Urinary bladder (tissue), 4 donors: Measurements from ENCODE around the gene TMEM139. TPM values are rescaled to one million over a fixed set of nuclear protein-coding genes. Genes with fewer than 3 reads are reported as not detected.

ENCODE experiments used
- DNase-seq: peaks from one replicate; pipeline ENCODE4 v3.0.0-alpha.2; 2015; ENCODE audit errors: extremely low spot score
- H3K27ac ChIP-seq: one replicate; pipeline ENCODE4 v1.5.1; 2013; ENCODE audit warnings: low read depth, mild to moderate bottlenecking, moderate library complexity
- H3K36me3 ChIP-seq: one replicate; pipeline ENCODE4 v1.6.1; 2013; ENCODE audit warnings: mild to moderate bottlenecking, moderate library complexity; ENCODE audit not compliant: insufficient read depth
- H3K4me1 ChIP-seq: one replicate; pipeline ENCODE4 v1.6.1; 2013; ENCODE audit warnings: mild to moderate bottlenecking, moderate library complexity; ENCODE audit not compliant: insufficient read depth
- H3K4me3 ChIP-seq: one replicate; pipeline ENCODE4 v1.5.1; 2013; ENCODE audit warnings: low read depth, low read length
- WGBS: extraction: QIAGEN DNeasy Blood & Tissue Kit; methylation state at CpG from one replicate; pipeline ENCODE4 v1.1.7; 2013; 5-methylcytosine and 5-hydroxymethylcytosine counted together
- polyA plus RNA-seq: library from polyadenylated mRNA; stranded (reverse); fragments of 200-250 nt; gene quantifications from one replicate; pipeline ENCODE4 v1.2.3, GENCODE V29; 2013
- total RNA-seq: library from RNA; depleted of rRNA; stranded (reverse); fragments of >200 nt; gene quantifications from one replicate; pipeline ENCODE4 v1.2.3, GENCODE V29; 2014
- donor health status: healthy with polysubstance abuse.
- donor health status: healthy.

Gene TMEM139
- total and polyA plus RNA-seq, 2 donors = 1.2 to 2.1 TPM

DNA sequence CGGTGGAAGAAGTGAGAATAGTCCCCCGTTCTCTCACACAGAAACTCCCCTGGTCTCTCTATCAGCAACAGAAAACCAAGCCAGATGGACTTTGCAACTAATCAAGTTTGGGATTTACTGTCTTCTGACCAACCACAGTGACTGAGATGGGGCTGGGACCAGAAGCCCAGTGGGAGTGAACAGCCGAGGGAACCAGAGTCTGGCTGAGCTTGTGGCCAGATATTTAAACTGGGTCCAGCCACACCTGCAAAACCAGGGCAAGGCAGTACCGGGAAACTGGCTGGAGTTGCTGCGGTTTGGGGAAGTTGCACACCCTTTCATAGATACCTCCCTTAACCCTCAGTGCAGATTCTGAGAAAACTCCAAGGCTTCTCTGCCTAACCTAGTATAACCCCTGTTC is 15.5 kb upstream of the TMEM139 start:
- H3K4me1 ChIP-seq = no peaks in the 10 kb centered on the region
- WGBS = 82% methylated on average over 5 of the region's 5 CpGs
- H3K36me3 ChIP-seq = peaks cover 2% of the 10 kb centered on the region
- H3K27ac ChIP-seq = no peak overlapping the region
- H3K4me3 ChIP-seq = no peak overlapping the region
- no peak for DNase-seq

DNA sequence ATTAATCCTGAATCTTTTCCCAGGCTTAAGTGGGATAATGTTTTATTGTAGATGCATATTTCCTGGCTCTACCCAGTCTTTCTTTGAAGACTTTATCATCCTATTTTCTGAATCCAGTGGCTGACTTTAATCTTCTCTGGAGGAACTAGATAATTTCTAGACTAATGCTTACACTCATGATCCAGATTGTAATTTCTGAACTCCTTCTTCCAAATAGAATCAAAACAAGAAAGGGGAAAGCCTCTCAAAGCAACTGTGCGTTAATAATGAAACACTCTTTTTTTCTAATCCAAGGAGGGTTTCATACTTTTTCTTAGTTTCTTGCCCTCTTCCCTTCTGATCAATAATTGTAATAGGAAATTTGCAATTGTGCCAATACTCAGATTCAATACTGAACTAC is 13.5 kb upstream of the TMEM139 start:
- H3K4me1 ChIP-seq = no peaks in the 10 kb centered on the region
- no peak overlapping the region for H3K27ac ChIP-seq
- WGBS = 83% methylated on average over 1 of the region's 1 CpG
- H3K36me3 ChIP-seq = peaks cover 2% of the 10 kb centered on the region
- DNase-seq = no peak
- H3K4me3 ChIP-seq = no peak overlapping the region

DNA sequence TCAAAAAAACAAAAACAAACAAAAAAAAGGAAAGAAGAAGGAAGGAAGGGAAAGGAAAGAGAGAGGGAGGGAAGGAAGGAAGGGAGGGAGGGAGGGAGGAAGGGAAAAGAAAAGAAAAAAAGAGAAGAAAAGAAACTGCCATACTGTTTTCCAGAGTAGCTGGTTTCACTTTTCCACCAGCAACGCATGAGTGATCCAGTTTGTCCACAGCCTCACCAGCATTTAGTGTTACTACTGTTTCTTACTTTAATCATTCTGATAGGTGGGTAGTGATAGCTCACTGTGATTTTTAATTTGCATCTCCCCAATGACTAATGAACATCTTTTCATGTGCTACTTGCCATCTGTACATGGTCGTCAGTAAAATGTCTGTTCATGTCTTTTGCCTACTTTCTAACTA is 11.9 kb upstream of the TMEM139 start:
- Histone ChIP-seq H3K27ac (no peak overlapping the region), H3K4me3 (no peak overlapping the region), H3K4me1 (no peaks in the 10 kb centered on the region), H3K36me3 (peaks cover 1% of the 10 kb centered on the region)
- WGBS = 93% methylated on average over 2 of the region's 2 CpGs
- DNase-seq = no peak

DNA sequence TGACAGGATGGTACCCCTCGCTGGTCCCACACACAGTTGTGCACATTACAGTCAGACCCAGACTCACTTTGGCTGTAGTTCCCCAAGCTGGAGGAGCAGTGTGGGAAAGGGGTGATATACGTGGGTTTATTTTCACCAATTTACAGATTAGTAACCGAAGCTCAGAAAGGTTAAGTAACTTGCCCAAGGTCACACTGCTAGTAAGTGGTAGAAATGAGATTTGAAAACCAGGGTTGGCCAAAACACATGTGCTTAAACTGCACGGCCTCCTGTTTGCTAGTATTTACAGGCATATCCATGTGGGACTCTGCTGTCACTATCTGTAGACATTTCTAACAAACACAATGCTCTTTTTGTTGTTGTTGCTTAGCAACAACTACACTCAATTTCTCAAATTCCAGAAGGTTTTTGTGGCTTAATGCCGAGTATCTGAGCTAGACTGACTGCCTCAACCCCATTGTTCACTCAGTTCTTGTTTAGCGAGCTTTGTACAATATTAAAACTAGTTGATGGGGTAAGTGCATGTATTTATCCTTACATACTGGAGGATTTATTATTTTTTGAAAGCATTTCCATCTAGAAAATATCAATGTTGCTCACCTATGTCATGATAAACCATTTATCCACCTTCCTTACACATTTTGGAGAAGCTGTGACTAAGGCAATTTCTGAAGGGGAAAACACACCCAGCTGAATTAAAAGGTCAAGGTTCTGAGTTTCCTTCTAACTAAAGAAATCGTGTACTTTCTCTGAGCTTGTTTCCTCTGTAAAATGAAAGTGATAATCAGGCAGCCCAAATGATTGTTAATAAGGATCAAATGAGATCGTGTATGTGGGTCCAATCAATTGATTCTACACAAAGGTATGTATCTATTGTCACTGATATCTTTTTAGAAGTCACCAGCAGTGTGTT is 5.3 kb upstream of the TMEM139 start:
- H3K4me1 ChIP-seq = no peaks in the 10 kb centered on the region
- peak overlapping the region; percentile 19 for H3K27ac ChIP-seq
- whole genome bisulfite sequencing = 43% methylated on average over 8 of the region's 8 CpGs
- peak; percentile 77 for DNase-seq
- H3K36me3 ChIP-seq = no peaks in the 10 kb centered on the region
- no peak overlapping the region for H3K4me3 ChIP-seq

DNA sequence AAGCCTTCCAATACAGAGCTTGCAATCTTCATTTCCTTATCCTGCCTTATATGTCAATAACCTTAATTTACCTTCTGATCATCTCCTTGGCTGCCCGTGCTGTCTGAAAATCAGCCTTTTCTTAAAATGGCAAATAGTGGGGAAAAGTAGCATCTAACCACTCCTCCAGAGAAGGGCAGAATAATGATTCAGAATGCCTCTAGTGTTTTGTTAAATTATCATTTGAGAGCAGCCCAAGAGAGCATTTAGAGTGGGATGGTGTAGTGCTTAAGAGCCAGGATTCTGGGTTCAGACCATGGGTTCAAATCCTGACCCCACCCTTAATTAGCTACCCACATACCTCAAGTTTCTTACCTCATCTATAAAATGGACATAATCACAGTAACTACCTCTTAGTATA is 4.6 kb upstream of the TMEM139 start:
- no peaks in the 10 kb centered on the region for H3K36me3 ChIP-seq
- H3K4me3 ChIP-seq = no peak overlapping the region
- WGBS = 56% methylated on average over 1 of the region's 1 CpG
- H3K4me1 ChIP-seq = no peaks in the 10 kb centered on the region
- no peak for DNase-seq
- no peak overlapping the region for H3K27ac ChIP-seq

DNA sequence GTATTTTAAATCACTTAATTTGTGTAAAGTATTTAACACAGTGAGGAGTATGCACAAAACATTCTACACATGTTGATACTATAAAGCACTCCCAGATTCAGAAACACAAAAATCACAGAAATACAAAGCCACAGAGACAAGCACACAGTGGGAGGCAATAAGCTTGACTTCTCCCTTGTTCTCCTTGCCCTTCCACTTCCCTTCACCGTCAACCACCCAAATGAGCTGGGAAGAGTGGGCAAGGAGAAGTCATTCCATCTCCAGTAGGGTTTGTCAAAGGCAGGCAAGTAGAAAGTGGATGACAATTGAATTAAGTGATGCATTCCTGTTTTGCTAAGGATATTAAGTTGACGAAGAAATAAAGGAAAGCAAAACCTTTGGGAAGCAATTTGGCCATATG is 4.2 kb upstream of the TMEM139 start:
- Histone ChIP-seq H3K27ac (no peak overlapping the region), H3K36me3 (no peaks in the 10 kb centered on the region), H3K4me1 (no peaks in the 10 kb centered on the region), H3K4me3 (no peak overlapping the region)
- WGBS = 82% methylated on average over 2 of the region's 2 CpGs
- DNase-seq = no peak

DNA sequence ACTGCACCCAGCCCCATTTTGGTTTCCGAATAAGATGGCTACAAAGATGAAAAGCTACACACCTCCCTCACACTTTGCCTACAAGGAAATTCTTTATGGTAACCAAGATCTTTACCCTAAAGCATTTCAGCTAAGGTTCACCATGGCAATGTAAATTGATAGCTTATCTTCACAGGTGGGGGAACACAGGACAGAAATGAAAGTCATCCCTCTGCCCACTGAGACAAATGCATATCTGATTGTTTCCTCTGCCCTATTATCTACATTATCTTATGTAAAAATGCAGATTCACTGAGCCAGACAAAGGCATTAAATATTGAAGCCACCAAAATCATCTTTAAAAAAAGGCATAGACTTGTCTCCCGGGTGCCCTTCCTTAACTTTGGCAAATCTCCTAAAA is 3.2 kb upstream of the TMEM139 start:
- Histone ChIP-seq H3K27ac (no peak overlapping the region), H3K4me3 (no peak overlapping the region), H3K36me3 (no peaks in the 10 kb centered on the region), H3K4me1 (no peaks in the 10 kb centered on the region)
- WGBS = 92% methylated on average over 2 of the region's 2 CpGs
- DNase-seq = no peak

DNA sequence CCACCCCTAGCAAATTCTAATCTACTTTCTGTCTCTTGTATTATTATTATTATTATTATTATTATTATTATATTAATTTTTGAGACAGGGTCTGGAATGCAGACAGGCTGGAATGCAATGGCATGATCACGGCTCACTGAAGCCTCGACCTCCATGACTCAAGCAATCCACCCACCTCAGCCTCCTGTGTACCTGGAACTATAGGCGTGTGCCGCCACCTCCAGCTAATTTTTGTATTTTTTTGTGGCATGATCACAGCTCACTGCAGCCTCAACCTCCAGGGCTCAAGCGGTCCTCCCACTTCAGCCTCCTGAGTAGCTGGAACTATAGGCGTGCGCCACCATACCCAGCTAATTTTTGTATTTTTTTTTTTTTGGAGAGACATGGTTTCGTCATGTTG is 2.6 kb upstream of the TMEM139 start:
- no peaks in the 10 kb centered on the region for H3K36me3 ChIP-seq
- H3K27ac ChIP-seq = no peak overlapping the region
- no peak overlapping the region for H3K4me3 ChIP-seq
- WGBS = 96% methylated on average over 8 of the region's 8 CpGs
- no peak for DNase-seq
- no peaks in the 10 kb centered on the region for H3K4me1 ChIP-seq

DNA sequence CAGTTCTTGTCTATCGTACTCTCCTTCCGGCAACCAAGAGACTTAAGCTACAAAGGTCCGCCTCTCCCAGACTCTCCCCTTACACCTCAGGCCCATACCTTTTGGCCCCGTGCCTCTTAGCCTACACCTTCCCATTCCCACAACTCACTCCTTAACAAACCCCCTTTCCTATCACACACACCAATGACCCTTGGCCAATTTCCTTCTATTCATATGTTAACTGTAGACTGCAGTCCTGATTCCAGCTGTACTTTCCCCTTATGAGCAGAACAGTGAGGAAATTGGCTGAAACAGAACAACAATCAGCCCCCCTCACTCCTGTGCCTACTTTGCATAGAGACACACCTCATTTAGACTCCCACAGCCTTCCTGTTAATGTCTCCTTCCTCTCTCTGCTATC is 1.4 kb upstream of the TMEM139 start:
- no peak for DNase-seq
- no peaks in the 10 kb centered on the region for H3K36me3 ChIP-seq
- H3K4me1 ChIP-seq = peaks cover 1% of the 10 kb centered on the region
- WGBS = 82% methylated on average over 4 of the region's 4 CpGs
- no peak overlapping the region for H3K4me3 ChIP-seq
- no peak overlapping the region for H3K27ac ChIP-seq

DNA sequence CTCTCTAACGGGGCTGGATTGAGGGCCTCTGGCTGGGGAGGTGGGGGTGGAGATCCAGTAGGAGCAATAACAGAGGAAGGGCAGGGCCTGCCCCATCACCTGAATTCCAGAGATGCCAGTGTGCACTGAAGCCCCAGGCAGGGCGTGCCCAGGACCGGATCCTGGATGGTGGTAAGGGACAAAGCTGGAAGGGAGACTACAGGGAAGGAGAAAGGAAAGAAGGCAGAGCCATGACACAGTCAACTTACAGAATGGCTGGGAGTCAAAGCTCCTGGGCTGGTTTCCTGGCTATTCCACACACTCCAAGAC is 666 bp downstream of the TMEM139 start:
- H3K4me3 ChIP-seq = no peak overlapping the region
- H3K27ac ChIP-seq = no peak overlapping the region
- peaks cover 3% of the 10 kb centered on the region for H3K4me1 ChIP-seq
- no peak for DNase-seq
- 66% methylated on average over 3 of the region's 3 CpGs for WGBS
- H3K36me3 ChIP-seq = no peaks in the 10 kb centered on the region

DNA sequence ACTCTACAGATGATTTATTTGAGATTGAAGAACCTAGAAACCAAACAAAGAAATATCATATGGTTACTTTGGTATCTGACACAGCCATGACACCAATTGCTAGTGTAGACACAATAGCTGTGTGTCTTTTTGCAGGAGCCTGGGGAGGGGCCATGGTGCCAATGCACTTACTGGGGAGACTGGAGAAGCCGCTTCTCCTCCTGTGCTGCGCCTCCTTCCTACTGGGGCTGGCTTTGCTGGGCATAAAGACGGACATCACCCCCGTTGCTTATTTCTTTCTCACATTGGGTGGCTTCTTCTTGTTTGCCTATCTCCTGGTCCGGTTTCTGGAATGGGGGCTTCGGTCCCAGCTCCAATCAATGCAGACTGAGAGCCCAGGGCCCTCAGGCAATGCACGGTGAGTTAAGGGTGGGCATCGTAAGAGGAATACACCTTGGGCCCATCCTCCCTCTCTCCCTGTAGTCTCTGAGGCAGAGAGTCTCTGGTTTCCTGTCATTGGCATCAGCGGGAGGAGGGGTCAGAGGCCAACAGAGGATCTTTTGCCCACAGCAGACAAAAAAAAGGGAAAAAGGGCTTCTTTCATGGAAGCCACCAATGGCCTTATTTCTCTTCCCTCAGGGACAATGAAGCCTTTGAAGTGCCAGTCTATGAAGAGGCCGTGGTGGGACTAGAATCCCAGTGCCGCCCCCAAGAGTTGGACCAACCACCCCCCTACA is 1.2 kb downstream of the TMEM139 start:
- 92% methylated on average over 11 of the region's 11 CpGs for WGBS
- Histone ChIP-seq H3K36me3 (no peaks in the 10 kb centered on the region), H3K27ac (no peak overlapping the region), H3K4me1 (peaks cover 3% of the 10 kb centered on the region), H3K4me3 (no peak overlapping the region)
- DNase-seq = no peak

DNA sequence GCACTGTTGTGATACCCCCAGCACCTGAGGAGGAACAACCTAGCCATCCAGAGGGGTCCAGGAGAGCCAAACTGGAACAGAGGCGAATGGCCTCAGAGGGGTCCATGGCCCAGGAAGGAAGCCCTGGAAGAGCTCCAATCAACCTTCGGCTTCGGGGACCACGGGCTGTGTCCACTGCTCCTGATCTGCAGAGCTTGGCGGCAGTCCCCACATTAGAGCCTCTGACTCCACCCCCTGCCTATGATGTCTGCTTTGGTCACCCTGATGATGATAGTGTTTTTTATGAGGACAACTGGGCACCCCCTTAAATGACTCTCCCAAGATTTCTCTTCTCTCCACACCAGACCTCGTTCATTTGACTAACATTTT is 1.7 kb downstream of the TMEM139 start:
- WGBS = 90% methylated on average over 6 of the region's 6 CpGs
- Histone ChIP-seq H3K27ac (no peak overlapping the region), H3K4me1 (peaks cover 3% of the 10 kb centered on the region), H3K36me3 (no peaks in the 10 kb centered on the region), H3K4me3 (no peak overlapping the region)
- DNase-seq = no peak

DNA sequence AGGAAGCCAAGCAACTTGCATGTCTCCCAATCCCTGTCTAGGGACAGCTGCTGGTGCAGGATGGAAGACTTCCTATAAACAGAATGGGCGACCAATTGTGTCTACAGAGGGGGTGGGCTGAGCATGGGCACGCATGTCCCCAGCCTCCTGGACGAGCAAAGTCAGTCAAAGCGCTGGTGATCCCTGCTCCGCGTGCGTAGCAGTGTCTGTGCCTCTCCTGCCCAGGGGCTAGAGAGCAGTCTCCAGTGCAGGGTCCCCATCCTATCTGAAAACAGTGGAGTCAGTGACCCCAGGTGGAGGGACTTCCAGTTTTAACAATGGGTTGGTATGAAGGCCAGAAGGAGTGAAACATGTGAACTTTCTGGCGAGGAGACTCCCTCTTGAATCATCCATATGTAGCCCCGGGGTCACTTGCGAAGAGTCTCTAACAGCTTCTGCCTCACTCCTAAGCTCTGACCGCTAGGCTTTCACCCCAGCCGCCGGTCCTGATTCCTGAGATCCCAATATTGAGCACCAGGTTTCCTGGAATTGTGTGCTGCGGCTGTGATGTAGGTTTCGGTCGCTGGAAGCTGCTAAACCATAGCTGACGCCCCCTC is 2.7 kb downstream of the TMEM139 start:
- peak overlapping the region; percentile 76 for H3K4me3 ChIP-seq
- H3K4me1 ChIP-seq = peaks cover 3% of the 10 kb centered on the region
- WGBS = 76% methylated on average over 17 of the region's 17 CpGs
- no peak overlapping the region for H3K27ac ChIP-seq
- no peak for DNase-seq
- no peaks in the 10 kb centered on the region for H3K36me3 ChIP-seq
